ENCODE measurements around the gene SLCO1B1.
A peak's percentile ranks its signal among the peaks of the same experiment; 100 is the strongest.

Gene SLCO1B1

DNA sequence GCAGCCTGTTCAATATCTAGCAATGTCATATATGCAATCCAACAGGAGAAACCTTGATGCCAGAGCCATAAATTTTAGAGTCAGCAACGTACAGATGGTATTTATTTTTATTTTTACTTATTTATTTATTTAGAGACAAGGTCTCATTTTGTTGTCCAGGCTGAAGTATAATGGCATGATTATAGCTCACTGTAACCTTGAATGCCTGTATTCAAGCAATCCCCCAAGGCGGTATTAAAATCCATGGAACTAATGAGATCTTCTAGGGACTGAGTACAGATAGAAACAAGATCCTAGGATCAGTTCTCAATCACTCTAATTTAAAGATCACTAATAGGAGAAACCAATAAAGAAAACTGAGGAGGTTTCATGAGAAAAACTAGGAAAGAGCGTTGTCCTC lies 89.3 kb downstream of the SLCO1B1 start:
- no peak for DNase-seq (ENCODE audit: low spot score)

DNA sequence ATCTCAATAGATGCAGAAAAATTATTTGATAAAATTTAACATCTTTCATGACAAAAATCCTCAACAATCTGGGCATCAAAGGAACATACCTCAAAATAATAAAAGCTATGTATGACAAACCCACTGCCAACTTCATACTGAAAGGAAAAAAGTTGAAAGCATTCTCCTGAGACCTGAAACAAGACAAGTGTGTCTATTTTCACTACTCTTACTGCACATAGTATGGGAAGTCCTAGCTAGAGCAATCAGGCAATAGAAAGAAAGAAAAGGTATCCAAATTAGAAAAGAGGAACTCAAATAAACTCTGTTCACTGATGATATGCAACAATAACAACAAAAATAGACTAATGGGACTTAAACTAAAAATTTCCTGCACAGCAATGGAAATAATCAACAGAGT lies 90.1 kb downstream of the SLCO1B1 start:
- DNase-seq (ENCODE audit: low spot score): no peak

DNA sequence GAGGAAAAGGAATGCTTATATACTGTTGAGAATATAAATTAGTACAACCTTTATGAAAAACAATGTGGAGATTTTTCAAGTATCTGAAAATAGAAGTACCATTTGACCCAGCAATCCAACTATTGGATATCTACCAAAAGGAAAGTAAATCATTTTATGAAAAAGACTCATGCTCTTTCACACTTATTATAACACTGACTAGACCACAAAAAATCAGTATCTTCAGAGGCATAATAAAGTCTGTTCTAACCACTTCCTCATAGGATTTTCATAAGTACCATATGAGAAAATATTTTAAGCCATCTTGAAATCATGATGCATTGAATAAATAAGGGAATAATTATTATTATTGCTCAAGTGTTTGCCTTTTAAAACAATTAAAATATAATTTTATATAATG lies 90.8 kb downstream of the SLCO1B1 start:
- DNase-seq (ENCODE audit: low spot score): no peak

DNA sequence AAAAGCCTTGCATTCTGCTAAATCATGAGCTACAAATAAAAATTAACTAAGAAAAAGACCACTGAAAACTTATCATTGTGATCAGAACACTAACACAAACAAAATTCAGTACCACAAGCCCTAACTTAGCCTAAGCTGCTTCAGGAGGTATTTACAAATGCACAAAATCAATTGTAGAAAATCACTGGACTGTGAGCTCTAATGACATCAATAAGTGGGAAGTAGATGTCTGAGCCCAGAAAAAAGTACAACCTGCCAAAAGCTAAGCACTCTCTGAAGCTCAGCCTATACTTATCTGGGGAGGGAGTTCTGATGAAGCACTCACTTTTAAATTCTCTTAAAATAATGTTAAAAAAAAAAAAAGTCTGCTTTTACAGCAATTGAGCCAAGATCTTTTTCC lies 92.9 kb downstream of the SLCO1B1 start:
- no peak for DNase-seq (ENCODE audit: low spot score)

DNA sequence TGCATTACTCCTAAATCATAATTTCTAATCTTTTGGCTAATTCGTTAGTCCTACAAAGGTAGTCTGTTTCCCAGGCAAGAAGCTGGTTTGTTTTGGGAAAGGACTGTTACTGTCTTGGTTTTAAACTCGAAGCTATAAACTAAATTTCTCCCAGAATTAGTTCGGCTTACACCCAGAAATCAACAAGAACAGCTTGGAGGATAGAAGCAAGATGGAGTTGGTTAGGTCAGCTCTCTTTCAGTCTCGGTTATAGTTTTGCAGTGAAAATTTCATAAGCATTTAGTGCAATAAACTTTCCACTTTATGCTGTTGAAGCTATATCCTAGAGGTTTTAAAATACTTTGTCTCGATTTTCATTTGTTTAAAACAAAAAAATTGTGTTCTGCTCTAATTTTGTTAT lies 103.4 kb downstream of the SLCO1B1 start:
- no peak for DNase-seq (ENCODE audit: low spot score)

DNA sequence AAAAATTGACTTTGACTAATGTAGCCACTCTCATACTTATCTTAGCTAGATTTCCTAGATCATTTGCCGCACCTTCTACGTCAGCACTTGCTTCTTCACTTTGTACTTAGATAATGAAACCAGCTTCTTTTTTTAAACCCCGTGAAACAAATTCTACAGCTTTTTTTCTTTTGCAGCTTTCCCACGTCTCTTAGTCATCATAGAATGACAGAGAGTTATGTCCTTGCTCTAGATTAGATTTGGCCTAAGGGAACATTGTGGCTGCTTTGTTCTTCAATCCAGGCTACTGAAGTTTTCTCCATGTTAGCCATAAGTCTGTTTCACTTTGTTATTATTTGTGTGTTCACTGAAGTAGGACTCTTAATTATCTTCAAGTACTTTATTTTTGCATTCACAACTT lies 108.9 kb downstream of the SLCO1B1 start:
- no peak for DNase-seq (ENCODE audit: low spot score)

DNA sequence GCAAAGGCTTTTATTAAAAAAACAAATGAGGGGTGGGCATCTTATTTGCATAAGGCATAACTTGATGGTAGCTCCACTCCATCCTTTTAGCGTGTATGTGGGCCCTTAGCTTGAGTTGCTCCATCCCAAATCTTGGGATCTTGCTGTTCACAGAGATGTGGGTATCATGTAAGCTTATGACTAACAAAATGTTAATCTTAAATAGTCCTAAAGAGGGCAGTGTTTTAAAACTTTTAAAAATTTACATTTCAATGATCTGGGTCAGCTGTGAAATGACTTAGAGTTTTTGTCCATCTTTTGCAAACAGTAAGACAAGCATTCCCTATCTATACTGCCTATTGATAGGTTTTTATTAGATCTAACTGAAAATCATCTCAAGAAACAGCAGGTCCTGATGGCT lies 117.7 kb downstream of the SLCO1B1 start:
- peak; percentile 21 for DNase-seq (ENCODE audit: low spot score)

DNA sequence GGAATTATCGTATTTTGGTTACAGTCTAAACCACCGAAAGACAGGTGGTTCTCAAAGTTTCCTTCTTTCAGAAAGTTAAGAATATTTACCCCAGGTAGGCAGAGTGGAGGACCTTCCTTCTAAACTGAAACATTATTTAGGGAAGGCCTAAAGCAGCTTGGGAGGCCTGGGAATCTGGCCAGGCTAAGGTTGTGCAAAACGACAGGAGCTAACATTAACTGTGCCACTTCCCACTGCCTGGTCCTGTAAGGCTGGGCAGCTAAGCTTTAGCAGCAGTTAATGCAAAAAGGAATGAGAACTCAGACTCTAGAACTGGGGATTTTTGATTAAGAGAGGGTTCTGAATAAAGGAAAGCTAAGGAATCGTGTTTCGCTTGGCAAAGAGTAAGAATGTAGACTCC lies 121.1 kb downstream of the SLCO1B1 start:
- DNase-seq (ENCODE audit: low spot score): no peak

DNA sequence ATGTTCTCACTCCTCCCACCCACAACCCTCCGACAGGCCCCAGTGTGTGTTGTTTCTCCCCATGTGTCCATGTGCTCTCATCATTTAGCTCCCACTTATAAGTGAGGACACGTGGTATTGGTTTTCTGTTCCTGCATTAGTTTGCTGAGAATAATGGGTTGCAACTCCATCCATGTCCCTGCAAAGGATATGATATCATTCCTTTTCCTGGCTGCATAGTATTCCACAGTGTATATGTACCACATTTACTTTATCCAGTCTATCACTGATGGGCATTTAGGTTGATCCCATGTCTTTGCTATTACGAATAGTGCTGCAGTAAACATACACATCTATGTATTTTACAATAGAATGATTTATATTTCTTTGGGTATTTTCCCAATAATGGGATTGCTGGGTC lies 126.2 kb downstream of the SLCO1B1 start:
- DNase-seq (ENCODE audit: low spot score): no peak

DNA sequence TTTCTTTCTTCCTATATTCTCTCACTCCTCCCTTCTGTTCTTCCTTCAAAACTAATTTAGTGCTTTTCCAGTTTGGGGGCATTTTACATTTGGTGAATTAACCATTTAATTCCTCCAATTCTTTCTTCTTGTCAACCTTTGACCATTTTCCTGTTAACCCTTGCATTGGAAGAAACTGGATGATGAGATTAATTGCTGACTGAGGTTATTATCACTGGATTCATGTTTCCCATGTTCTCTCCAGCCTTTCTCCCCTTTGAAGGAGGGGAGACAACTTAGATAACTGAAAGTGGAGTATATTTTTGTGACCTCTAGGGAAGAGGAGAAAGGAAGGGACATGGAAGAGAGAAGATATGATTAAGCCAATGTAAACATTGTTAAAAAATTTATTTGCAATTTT lies 133.2 kb downstream of the SLCO1B1 start:
- DNase-seq (ENCODE audit: low spot score): no peak

DNA sequence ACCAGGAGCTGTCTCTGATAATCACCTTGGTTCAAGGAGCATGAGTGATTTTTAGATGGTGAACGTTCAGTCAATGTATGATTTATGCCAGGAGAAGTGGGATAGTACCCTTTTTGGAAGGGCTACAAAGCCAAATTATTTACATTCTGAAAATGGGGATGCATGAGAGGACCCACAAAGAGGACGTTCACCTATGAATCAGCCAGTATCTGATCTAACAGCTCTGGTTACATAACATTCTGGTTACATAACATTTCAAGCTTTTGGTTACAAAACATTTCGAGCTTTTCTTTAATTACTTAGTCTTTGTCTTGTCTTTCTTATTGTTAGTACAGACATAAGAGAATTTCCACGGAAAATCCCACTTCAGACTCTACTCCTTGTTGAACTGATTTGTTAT lies 134.9 kb downstream of the SLCO1B1 start:
- DNase-seq (ENCODE audit: low spot score): no peak

DNA sequence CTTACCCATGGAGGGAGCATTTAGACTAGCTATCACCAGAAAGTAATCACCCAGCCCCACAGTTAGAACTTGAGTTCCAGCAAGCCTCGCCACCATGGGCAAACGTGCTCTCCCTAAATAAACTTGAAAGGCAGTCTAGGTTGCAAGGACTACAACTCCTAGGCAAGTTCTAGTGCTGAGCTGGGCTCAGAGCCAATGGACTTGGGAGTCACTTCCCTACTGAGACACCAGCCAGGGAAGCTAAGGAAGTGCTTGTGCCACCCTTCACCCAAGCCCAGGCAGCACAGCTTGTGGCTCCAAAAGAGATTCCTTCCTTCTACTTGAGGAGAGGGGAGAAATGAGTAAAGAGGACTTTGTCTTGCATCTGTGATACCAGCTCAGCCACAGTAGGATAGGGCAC lies 145.8 kb downstream of the SLCO1B1 start:
- no peak for DNase-seq (ENCODE audit: low spot score)

All from D341Med (cell line).